ENCODE results near the gene PKD1.

PKD1 gene

GRCh38 chr16:2159175-2159838, 23.6 kb upstream of the PKD1 start:
- Histone ChIP-seq H3K4ac (ENCODE audit: low read depth in 1 of 2, low read length in 2 of 2) (no peak overlapping the region), H3K4me2 (ENCODE audit: low read length, poor library complexity, severe bottlenecking) (peak overlapping the region; percentile 12), H2AFZ (ENCODE audit: low read depth, low read length) (no peak overlapping the region), H3K18ac (ENCODE audit: low read depth in 1 of 2, low read length in 2 of 2) (no peak overlapping the region), H3K36me3 (ENCODE audit: control insufficient read depth in 1 of 2, insufficient read depth in 2 of 2, low read depth in 1 of 2, low read length in 2 of 2) (peaks cover 3 to 39% of the 10 kb centered on the region in 2 experiments), H2BK5ac (ENCODE audit: low read depth, low read length, poor library complexity, severe bottlenecking) (no peak overlapping the region), H3K14ac (ENCODE audit: low read length in 2 of 2) (no peak overlapping the region), H3K4me1 (ENCODE audit: control insufficient read depth, insufficient read depth, low read depth, low read length) (peaks cover 76% of the 10 kb centered on the region), H4K8ac (ENCODE audit: low read length) (peak overlapping the region; percentile 42), H3K27ac (ENCODE audit: low read length, poor library complexity, severe bottlenecking) (peak overlapping the region; percentile 22), H3K79me1 (replicated peaks; ENCODE audit: low read length, poor library complexity, severe bottlenecking) (no peaks in the 10 kb centered on the region), H3K27me3 (ENCODE audit: control insufficient read depth in 1 of 2, insufficient read depth in 1 of 2, low read length in 2 of 2) (no peaks in the 10 kb centered on the region), H2BK12ac (ENCODE audit: low read length in 2 of 2) (peak overlapping the region in 1 of 2 experiments; percentile 1), H2BK15ac (ENCODE audit: low read depth, poor library complexity, severe bottlenecking) (peak overlapping the region; percentile 12), H3K4me3 (ENCODE audit: insufficient read depth in 1 of 2, low read depth in 1 of 2, low read length in 2 of 2) (peak overlapping the region in 1 of 2 experiments; percentile 47), H4K91ac (ENCODE audit: low read length) (peak overlapping the region; percentile 3), H3K9me3 (ENCODE audit: control insufficient read depth, low read length) (no peaks in the 10 kb centered on the region), H2BK120ac (ENCODE audit: low read depth, low read length) (no peak overlapping the region), H3K9ac (ENCODE audit: low read length) (peak overlapping the region; percentile 98), H3K23ac (ENCODE audit: low read length in 2 of 2) (peak overlapping the region in 1 of 2 experiments; percentile 19), H2AK5ac (ENCODE audit: low read length, severe bottlenecking) (peak overlapping the region; percentile 66)
- DNase-seq = no peak
- WGBS = 89% methylated on average over 24 of the region's 24 CpGs

DNA sequence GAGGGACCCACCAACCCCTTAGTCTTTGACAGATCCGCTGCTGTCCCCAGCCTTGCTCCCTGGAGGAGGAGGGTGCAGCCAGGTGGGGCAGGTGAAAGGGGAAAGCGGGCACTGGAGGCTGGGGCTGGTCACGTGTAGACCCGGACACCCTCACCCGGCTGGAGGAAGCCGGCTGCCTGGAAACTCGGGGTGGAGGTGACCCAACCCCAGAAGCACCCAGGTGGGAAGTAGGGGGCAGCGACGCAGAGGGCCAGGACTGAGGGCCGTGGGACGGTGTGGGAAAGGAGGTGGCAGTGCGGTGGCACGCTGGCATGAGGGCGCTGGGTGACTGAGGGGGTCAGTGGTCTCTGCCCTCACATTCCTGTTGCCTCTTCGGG, 22.6 kb upstream of the PKD1 start:
- no peaks in the 10 kb centered on the region for H3K79me1 ChIP-seq (replicated peaks; ENCODE audit: low read length, poor library complexity, severe bottlenecking)
- no peak overlapping the region for H2BK5ac ChIP-seq (ENCODE audit: low read depth, low read length, poor library complexity, severe bottlenecking)
- no peak overlapping the region for H2BK12ac ChIP-seq (ENCODE audit: low read length in 2 of 2)
- H2AFZ ChIP-seq (ENCODE audit: low read depth, low read length) = no peak overlapping the region
- H3K18ac ChIP-seq (ENCODE audit: low read depth in 1 of 2, low read length in 2 of 2) = no peak overlapping the region
- no peak overlapping the region for H4K91ac ChIP-seq (ENCODE audit: low read length)
- no peak overlapping the region for H2AK5ac ChIP-seq (ENCODE audit: low read length, severe bottlenecking)
- H3K9ac ChIP-seq (ENCODE audit: low read length) = peak overlapping the region; percentile 98
- peak overlapping the region in 1 of 2 experiments; percentile 9 for H3K14ac ChIP-seq (ENCODE audit: low read length in 2 of 2)
- H3K36me3 ChIP-seq (ENCODE audit: control insufficient read depth in 1 of 2, insufficient read depth in 2 of 2, low read depth in 1 of 2, low read length in 2 of 2) = peaks cover 12 to 39% of the 10 kb centered on the region in 2 experiments
- H3K4me3 ChIP-seq (ENCODE audit: insufficient read depth in 1 of 2, low read depth in 1 of 2, low read length in 2 of 2) = peak overlapping the region in 1 of 2 experiments; percentile 95
- no peak overlapping the region for H3K23ac ChIP-seq (ENCODE audit: low read length in 2 of 2)
- no peak for DNase-seq
- H3K27ac ChIP-seq (ENCODE audit: low read length, poor library complexity, severe bottlenecking) = no peak overlapping the region
- H3K4me2 ChIP-seq (ENCODE audit: low read length, poor library complexity, severe bottlenecking) = no peak overlapping the region
- H3K9me3 ChIP-seq (ENCODE audit: control insufficient read depth, low read length) = no peaks in the 10 kb centered on the region
- no peak overlapping the region for H4K8ac ChIP-seq (ENCODE audit: low read length)
- WGBS = 94% methylated on average over 15 of the region's 15 CpGs
- H2BK15ac ChIP-seq (ENCODE audit: low read depth, poor library complexity, severe bottlenecking) = no peak overlapping the region
- H3K4ac ChIP-seq (ENCODE audit: low read depth in 1 of 2, low read length in 2 of 2) = no peak overlapping the region
- no peaks in the 10 kb centered on the region for H3K27me3 ChIP-seq (ENCODE audit: control insufficient read depth in 1 of 2, insufficient read depth in 1 of 2, low read length in 2 of 2)
- H2BK120ac ChIP-seq (ENCODE audit: low read depth, low read length) = no peak overlapping the region
- peaks cover 69% of the 10 kb centered on the region for H3K4me1 ChIP-seq (ENCODE audit: control insufficient read depth, insufficient read depth, low read depth, low read length)

- Histone ChIP-seq H3K4me3 (ENCODE audit: insufficient read depth in 1 of 2, low read depth in 1 of 2, low read length in 2 of 2) (peak overlapping the region in 1 of 2 experiments; percentile 95), H2AK5ac (ENCODE audit: low read length, severe bottlenecking) (peak overlapping the region; percentile 36), H3K27me3 (ENCODE audit: control insufficient read depth in 1 of 2, insufficient read depth in 1 of 2, low read length in 2 of 2) (no peaks in the 10 kb centered on the region), H4K8ac (ENCODE audit: low read length) (peak overlapping the region; percentile 39), H2BK12ac (ENCODE audit: low read length in 2 of 2) (peak overlapping the region; percentile 4 to 9), H3K23ac (ENCODE audit: low read length in 2 of 2) (peak overlapping the region in 1 of 2 experiments; percentile 52), H3K4me2 (ENCODE audit: low read length, poor library complexity, severe bottlenecking) (peak overlapping the region; percentile 89), H3K9me3 (ENCODE audit: control insufficient read depth, low read length) (no peaks in the 10 kb centered on the region), H4K91ac (ENCODE audit: low read length) (peak overlapping the region; percentile 45), H2AFZ (ENCODE audit: low read depth, low read length) (no peak overlapping the region), H3K4ac (ENCODE audit: low read depth in 1 of 2, low read length in 2 of 2) (no peak overlapping the region), H3K4me1 (ENCODE audit: control insufficient read depth, insufficient read depth, low read depth, low read length) (peaks cover 68% of the 10 kb centered on the region), H2BK15ac (ENCODE audit: low read depth, poor library complexity, severe bottlenecking) (no peak overlapping the region), H3K79me1 (replicated peaks; ENCODE audit: low read length, poor library complexity, severe bottlenecking) (no peaks in the 10 kb centered on the region), H3K36me3 (ENCODE audit: control insufficient read depth in 1 of 2, insufficient read depth in 2 of 2, low read depth in 1 of 2, low read length in 2 of 2) (peaks cover 15 to 43% of the 10 kb centered on the region in 2 experiments), H3K9ac (ENCODE audit: low read length) (peak overlapping the region; percentile 98), H3K14ac (ENCODE audit: low read length in 2 of 2) (no peak overlapping the region), H2BK5ac (ENCODE audit: low read depth, low read length, poor library complexity, severe bottlenecking) (no peak overlapping the region), H2BK120ac (ENCODE audit: low read depth, low read length) (no peak overlapping the region), H3K18ac (ENCODE audit: low read depth in 1 of 2, low read length in 2 of 2) (no peak overlapping the region), H3K27ac (ENCODE audit: low read length, poor library complexity, severe bottlenecking) (peak overlapping the region; percentile 77)
- DNase-seq = no peak
- 95% methylated on average over 27 of the region's 27 CpGs for WGBS
These were observed 22.0 kb upstream of the PKD1 start for GRCh38 chr16:2157480-2158261.

DNA sequence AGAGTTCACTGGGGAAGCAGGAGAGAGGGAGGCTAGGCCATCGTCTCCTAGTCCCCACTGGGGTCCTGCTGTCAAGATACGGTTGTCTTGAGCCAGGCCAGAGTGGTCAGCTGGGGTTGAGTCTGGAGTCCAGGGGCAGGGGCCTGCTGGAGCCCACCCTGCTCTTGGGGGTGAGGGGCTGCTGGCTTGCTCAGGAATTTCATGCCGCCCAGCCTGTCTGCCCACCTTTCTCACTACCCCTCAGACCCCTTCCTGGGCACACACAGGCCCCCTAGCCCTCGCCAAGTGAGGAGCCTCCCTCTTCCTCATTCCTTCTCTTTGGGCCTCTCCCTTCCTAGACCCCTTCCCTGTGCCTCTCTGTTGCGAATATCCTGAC, 21.1 kb upstream of the PKD1 start:
- Histone ChIP-seq H2BK120ac (ENCODE audit: low read depth, low read length) (peak overlapping the region; percentile 44), H3K9ac (ENCODE audit: low read length) (peak overlapping the region; percentile 98), H2AK5ac (ENCODE audit: low read length, severe bottlenecking) (peak overlapping the region; percentile 64), H4K8ac (ENCODE audit: low read length) (peak overlapping the region; percentile 36), H3K18ac (ENCODE audit: low read depth in 1 of 2, low read length in 2 of 2) (peak overlapping the region in 1 of 2 experiments; percentile 16), H3K27me3 (ENCODE audit: control insufficient read depth in 1 of 2, insufficient read depth in 1 of 2, low read length in 2 of 2) (no peaks in the 10 kb centered on the region), H2BK5ac (ENCODE audit: low read depth, low read length, poor library complexity, severe bottlenecking) (no peak overlapping the region), H3K27ac (ENCODE audit: low read length, poor library complexity, severe bottlenecking) (peak overlapping the region; percentile 77), H2BK12ac (ENCODE audit: low read length in 2 of 2) (peak overlapping the region in 1 of 2 experiments; percentile 40), H3K4me1 (ENCODE audit: control insufficient read depth, insufficient read depth, low read depth, low read length) (peaks cover 67% of the 10 kb centered on the region), H3K79me1 (replicated peaks; ENCODE audit: low read length, poor library complexity, severe bottlenecking) (no peaks in the 10 kb centered on the region), H3K9me3 (ENCODE audit: control insufficient read depth, low read length) (no peaks in the 10 kb centered on the region), H3K14ac (ENCODE audit: low read length in 2 of 2) (no peak overlapping the region), H3K4me3 (ENCODE audit: insufficient read depth in 1 of 2, low read depth in 1 of 2, low read length in 2 of 2) (peak overlapping the region; percentile 40 to 95), H4K91ac (ENCODE audit: low read length) (peak overlapping the region; percentile 6), H3K4ac (ENCODE audit: low read depth in 1 of 2, low read length in 2 of 2) (peak overlapping the region; percentile 50 to 57), H2AFZ (ENCODE audit: low read depth, low read length) (no peak overlapping the region), H3K36me3 (ENCODE audit: control insufficient read depth in 1 of 2, insufficient read depth in 2 of 2, low read depth in 1 of 2, low read length in 2 of 2) (peaks cover 17 to 48% of the 10 kb centered on the region in 2 experiments), H2BK15ac (ENCODE audit: low read depth, poor library complexity, severe bottlenecking) (no peak overlapping the region), H3K23ac (ENCODE audit: low read length in 2 of 2) (peak overlapping the region in 1 of 2 experiments; percentile 61), H3K4me2 (ENCODE audit: low read length, poor library complexity, severe bottlenecking) (peak overlapping the region; percentile 89)
- no peak for DNase-seq
- WGBS = 89% methylated on average over 3 of the region's 5 CpGs

Measured in mesenchymal stem cell (in vitro differentiated cells and primary cell).